GM18511 (cell line): ENCODE data around the gene TP73.

Source experiments
- ATAC-seq: cut with Tn5 transposase; IDR thresholded peaks from one replicate; pipeline ENCODE4 v1.9.1; 2021; ENCODE audit warnings: mild to moderate bottlenecking, moderate library complexity; ENCODE audit not compliant: unreplicated experiment

The TP73 gene

GRCh38 chr1:3651930-3652547 lies at the start of gene TP73:
TP73 (plus strand) TSS chr1:3652516; CDS start chr1:3682366, 29,850 bp downstream.
- ATAC-seq = no peak

- ATAC-seq = no peak
Measured at GRCh38 chr1:3603156-3603555, 49.2 kb upstream of the TP73 start.

- no peak for ATAC-seq
Measured at GRCh38 chr1:3603571-3604467, 48.5 kb upstream of the TP73 start.

- no peak for ATAC-seq
Measured at GRCh38 chr1:3604468-3604974, 47.8 kb upstream of the TP73 start.

- no peak for ATAC-seq
Measured at GRCh38 chr1:3604997-3605823, 47.1 kb upstream of the TP73 start.

GRCh38 chr1:3606779-3607702 lies 45.3 kb upstream of the TP73 start:
- ATAC-seq = no peak

GRCh38 chr1:3607703-3608065 lies 44.6 kb upstream of the TP73 start:
- ATAC-seq = no peak

- ATAC-seq = no peak
Measured at GRCh38 chr1:3608154-3608553, 44.2 kb upstream of the TP73 start.

- no peak for ATAC-seq
Measured at GRCh38 chr1:3609016-3609768, 43.1 kb upstream of the TP73 start.

- no peak for ATAC-seq
Measured at GRCh38 chr1:3609769-3610526, 42.4 kb upstream of the TP73 start.

- no peak for ATAC-seq
Measured at GRCh38 chr1:3610527-3611169, 41.7 kb upstream of the TP73 start.

GRCh38 chr1:3611170-3612019 lies 40.9 kb upstream of the TP73 start, which contains the start of gene MEGF6:
MEGF6 (minus strand) TSS chr1:3611508; CDS start chr1:3611268, 240 bp downstream.
- no peak for ATAC-seq

- ATAC-seq = no peak
Measured at GRCh38 chr1:3612123-3612522, 40.2 kb upstream of the TP73 start.

- ATAC-seq = no peak
Measured at GRCh38 chr1:3614755-3615742, 37.3 kb upstream of the TP73 start.

- ATAC-seq = no peak
Measured at GRCh38 chr1:3616861-3617260, 35.5 kb upstream of the TP73 start.

- ATAC-seq = no peak
Measured at GRCh38 chr1:3617806-3618345, 34.4 kb upstream of the TP73 start.
